ENCODE measurements around the gene PTPRE.

PTPRE gene

DNA sequence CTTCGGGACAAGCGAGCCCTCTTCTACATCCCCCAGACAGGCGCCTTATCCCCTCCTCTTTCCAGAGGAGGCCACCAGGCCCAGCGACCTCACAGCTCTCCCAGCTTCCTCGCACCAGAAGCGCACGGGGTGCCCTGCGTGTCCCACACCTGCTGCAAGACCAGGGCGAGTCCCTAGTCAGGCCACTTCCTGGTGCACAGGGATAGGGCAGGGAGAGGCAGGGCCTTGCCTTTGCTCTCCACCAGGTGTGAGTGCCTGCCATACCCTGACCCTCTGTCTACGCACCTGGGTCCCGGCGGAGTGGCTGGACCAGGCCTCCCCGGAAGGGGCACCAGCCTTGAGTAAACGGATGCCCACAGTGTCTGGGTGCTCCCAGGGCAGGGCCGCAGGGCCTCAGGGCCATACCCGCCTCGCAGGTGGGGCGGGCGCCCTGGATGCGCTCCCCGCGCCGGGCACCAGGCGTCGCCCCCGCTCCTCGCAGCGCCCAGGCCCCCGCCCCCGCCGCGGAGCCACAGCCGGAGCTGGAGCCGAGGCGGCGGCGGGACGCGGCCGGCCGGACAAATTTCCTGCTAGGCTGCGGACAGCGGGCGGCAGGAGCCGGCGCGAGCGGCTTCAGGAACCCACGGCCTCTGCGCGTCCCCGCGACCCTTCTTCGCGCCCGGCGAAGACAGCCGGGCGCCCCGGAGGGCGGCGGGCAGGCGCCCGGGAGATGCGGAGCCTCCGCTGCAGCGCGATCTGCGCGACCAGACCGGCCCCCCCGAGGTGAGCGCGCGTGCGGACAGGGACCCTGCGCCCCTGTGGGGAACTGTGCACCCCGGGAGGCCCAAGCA lies at the start of gene PTPRE:
Gene PTPRE (plus strand): TSS at position 556 of the 830 bp plus-strand sequence. CDS start 133,779 bp downstream, outside the sequence.
- DNase-seq (ENCODE audit: low read depth), result no peak

GRCh38 chr10:127860592-127860991 lies 46.3 kb upstream of the PTPRE start:
- DNase-seq (ENCODE audit: low read depth), result no peak

DNA sequence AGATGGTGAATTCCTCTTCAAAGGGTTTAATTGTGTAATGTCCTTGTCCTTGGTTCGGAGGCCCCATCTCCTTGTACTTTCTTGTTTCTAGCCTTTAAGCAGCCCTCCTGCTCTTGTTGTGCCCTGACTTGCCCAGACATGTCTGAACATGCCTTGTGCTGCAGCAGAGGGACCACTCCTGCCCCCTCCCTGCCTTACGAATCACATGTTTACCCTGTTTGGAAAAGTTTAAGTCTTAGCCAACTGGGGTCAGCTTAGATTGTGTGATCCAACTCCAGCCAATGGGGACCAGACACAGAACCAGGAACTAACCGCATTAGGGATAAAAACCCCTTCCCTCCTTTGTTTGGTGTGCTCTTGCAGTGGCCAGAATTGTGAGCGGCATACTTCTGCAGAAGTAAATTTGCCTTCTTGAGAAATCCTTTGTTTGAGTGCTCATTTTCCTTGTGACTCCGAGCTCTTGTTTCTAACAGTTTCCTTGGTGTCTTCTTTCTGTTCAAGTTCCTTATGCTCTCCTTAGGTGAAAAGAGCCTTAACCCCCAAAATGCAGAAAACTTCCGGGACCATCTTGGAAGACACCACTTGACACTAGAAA lies 43.6 kb upstream of the PTPRE start:
- no peak for DNase-seq (ENCODE audit: low read depth)

DNA sequence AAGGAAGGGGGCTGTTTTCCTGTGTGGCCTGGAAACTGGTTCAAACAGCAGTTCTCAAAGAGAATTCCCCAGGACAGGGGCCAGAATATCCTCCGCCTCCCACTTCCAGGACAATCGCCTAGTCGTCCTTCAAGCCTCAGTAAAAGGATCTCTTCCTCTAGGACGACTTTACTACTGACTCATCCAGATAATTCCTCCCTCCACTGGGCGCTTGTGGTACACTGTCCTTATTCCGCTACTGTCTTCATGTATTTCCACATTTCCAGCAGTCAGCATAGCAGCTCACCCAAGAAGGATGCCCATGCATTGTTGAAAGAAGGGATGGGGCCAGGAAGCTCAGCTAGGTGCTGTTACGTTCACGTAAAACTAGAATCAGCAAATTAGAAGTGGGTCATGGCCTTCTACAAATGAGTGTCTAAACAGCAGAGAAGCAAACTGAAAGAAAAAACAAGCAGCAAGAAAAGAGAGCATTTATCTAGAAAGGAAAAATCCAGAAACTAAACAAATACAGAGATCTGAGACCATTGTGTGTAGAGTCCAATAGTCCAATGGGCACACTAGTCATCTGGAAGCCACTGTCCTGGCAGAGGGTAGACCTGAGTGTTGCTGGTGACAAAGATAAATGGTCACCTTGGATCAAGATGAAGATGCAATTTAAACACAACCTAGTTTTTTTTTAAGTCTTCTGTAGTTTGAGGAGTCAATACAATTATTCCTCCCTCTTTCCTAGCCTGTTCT lies 40.5 kb upstream of the PTPRE start:
- DNase-seq (ENCODE audit: low read depth), result no peak

- no peak for DNase-seq (ENCODE audit: low read depth)
Measured at GRCh38 chr10:127867805-127868204, 39.1 kb upstream of the PTPRE start.

DNA sequence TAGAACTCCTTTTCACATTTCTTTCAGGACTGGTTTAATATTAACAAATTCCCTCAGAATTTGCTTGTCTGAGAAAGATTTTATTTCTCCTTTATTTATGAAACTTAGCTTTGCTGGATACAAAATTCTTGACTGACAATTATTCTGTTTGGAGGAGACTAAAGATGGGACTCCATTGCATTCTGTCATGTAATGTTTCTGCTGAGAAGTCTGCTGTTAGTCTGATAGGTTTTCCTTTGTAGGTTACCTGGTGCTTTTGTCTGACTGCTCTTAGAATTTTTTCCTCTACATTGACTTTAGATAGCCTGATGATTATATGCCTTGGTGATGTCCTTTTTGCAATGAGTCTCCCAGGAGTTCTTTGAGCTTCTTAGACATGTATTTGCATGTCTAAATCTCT lies 37.6 kb upstream of the PTPRE start:
- no peak for DNase-seq (ENCODE audit: low read depth)

GRCh38 chr10:127871631-127872010 lies 35.3 kb upstream of the PTPRE start:
- DNase-seq (ENCODE audit: low read depth), result no peak

DNA sequence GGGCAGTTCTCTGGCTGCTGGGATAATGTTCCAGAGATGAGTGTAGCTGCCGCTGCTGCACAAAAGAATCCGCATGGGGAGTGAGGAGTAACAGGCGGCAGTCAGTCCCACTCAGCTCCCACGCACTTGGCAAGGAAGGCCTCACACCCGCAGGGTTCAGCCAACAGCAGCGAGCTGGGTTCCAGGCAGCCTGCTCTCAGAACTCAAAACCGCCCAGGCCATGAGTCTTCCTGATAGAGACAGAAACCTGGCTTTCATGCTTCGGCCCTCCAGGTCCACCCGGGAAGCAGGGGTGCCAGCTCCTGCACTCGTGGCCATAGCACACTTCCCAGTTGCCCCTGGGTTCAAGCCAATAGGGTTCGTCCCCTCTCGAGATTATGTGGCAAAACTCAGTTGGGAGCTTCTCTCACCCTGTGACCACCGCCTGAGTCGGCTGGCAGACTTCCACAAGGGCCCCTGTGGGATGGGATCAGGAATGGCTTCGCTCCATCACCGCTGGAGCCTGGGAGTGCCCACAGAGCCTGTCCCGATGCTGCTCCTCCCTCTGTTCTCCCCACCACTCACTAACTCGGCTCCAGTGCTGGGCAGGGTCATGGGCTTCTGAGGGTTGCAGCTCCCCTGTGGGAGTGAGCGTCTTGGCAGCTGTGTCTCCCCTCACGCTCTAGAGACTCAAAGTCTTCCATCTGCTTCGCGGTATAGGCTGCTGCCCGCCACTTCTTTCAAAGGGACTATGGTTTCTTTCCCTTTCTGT lies 34.7 kb upstream of the PTPRE start:
- DNase-seq (ENCODE audit: low read depth), result no peak

DNA sequence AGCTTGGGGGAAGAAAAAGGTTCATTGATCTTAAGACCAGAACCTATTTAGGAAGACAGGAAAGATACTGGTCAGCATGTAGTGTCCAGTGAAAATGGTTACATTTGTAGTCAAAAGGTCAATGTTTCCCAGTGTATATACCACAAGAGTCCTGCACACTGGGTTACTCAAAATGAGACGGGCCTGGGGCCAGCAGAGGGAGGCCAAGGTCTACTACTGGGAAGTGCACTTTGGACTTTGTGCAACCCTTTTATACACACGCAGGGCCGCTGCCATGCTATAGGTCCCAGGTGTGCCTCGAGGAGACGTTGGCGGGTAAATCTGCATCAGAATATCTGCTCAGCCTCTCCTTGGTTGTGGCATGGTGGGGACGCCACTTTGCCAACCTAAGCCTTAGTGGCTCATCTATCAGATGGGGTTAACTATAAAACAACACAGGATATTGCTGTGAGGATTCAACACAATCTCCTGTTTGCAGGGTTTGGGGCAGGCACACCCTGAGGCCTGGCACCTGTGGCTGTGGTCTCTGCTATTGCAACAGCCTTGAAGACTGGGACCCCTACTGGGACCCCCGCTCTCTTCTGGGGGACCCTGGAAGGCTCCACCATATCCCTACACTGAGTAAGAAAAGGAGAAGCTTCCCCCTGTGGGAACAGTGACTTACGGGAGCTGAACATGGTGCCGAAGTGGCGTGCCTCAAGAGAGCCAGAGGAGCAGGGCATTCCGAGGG lies 33.9 kb upstream of the PTPRE start:
- DNase-seq (ENCODE audit: low read depth), result no peak

GRCh38 chr10:127873901-127874470 lies 32.9 kb upstream of the PTPRE start:
- no peak for DNase-seq (ENCODE audit: low read depth)

GRCh38 chr10:127874671-127875448 lies 32.0 kb upstream of the PTPRE start:
- DNase-seq (ENCODE audit: low read depth), result no peak

- no peak for DNase-seq (ENCODE audit: low read depth)
Measured at GRCh38 chr10:127875449-127875765, 31.5 kb upstream of the PTPRE start.

DNA sequence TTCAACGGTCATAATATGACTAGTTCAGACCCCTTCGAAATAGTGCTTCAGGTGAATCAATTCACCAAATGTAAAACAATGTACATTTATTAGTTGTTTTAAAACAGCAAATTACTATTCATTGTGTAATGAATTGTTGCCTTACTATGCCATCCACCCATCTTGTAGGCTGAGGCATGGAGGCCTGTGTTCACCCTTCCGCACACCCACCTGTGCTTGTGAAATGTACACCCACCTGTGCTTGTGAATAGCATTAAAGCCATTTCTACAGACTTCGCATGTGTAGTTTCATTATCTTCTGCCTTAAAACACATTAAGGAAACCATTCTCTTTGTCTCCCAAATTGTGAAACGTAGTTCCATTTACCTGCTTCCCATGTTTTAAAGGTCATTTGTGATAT lies 31.0 kb upstream of the PTPRE start:
- DNase-seq (ENCODE audit: low read depth), result no peak

DNA sequence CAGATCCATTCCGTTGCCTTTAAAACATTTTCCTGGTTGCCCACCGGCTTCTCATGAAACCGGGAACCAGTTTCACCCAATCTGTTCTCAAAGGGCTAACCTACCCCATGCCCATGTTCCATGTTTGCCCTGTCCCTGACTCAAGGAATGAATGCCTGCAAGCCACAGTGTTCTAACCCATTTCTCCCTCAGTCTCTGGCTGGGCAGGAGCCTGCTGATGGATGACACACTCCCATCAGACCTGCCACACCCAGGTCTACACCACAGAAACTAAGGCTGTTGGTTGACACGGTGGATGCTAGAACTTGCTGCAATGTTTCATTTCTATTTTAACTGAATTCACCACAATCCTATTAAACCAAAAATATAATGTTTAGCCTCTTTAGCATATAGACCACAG lies 29.8 kb upstream of the PTPRE start:
- no peak for DNase-seq (ENCODE audit: low read depth)

DNA sequence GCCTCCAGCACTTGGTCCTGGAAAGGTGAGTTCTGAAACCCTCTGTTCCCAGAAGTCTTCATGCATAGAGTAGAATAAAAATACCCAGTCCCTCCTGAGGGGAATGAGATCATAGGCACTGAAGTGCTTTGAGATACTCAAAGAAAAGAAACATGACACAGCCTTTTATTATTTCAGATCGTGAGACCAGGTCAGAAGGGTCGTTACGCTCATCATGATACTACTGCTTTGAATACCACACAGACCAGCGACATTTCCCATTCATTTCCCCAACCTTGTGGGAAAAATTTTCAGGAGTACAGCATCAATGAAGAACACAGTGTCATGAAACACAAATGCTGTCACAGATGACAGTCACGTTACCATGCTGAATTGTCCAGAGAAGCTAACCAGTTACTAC lies 29.2 kb upstream of the PTPRE start:
- DNase-seq (ENCODE audit: low read depth), result no peak

GRCh38 chr10:127878475-127879055 lies 28.3 kb upstream of the PTPRE start:
- no peak for DNase-seq (ENCODE audit: low read depth)

- DNase-seq (ENCODE audit: low read depth), result no peak
Measured at GRCh38 chr10:127880557-127880956, 26.3 kb upstream of the PTPRE start.

GRCh38 chr10:127881262-127881661 lies 25.6 kb upstream of the PTPRE start:
- DNase-seq (ENCODE audit: low read depth), result no peak

DNA sequence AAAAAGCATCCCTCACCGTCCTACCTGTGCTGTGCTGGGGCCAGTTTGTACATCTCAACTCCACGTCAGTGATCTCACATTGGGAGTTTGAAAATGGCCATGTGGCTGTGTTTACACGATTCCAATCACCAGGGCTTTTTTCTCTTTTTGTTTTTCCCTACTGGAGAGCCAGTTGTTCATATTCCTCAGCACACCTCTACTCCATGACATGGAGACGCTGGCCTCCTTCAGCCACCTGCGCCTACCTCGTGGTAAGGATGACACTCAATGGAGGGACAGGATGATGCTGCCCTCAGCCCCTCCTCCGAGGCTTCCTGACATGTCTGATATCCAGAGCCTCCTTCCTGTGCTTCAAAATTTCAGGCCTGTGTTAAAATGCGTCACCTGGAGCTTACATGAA lies 24.5 kb upstream of the PTPRE start:
- no peak for DNase-seq (ENCODE audit: low read depth)

GRCh38 chr10:127882801-127883459 lies 24.0 kb upstream of the PTPRE start:
- no peak for DNase-seq (ENCODE audit: low read depth)
